Astrocyte (in vitro differentiated cells and primary cell): ENCODE results near the gene GREM2. TPM values are rescaled to one million over a fixed set of nuclear protein-coding genes. Genes with fewer than 3 reads are reported as not detected.

Source experiments
- DNase-seq: peaks from one replicate; pipeline ENCODE4 v3.0.0-alpha.2; 2010; ENCODE audit warnings: low read depth
- FAIRE-seq: peaks from 2 replicates; lab custom pipeline; 2011; peaks lifted over from hg19 to GRCh38; lab: Jason Lieb, UNC
- H2AFZ ChIP-seq: 2 replicates; pipeline ENCODE4 v1.6.0; 2012; ENCODE audit warnings: low read depth, low read length, inconsistent platforms
- H3K27ac ChIP-seq: 2 replicates; pipeline ENCODE4 v1.5.1; 2011; ENCODE audit warnings: low read depth, low read length, inconsistent platforms
- H3K27me3 ChIP-seq: 2 replicates; pipeline ENCODE4 v1.6.0; 2011; ENCODE audit warnings: low read length, inconsistent platforms; ENCODE audit not compliant: insufficient read depth
- H3K36me3 ChIP-seq: 2 replicates; pipeline ENCODE4 v1.5.1; 2011; ENCODE audit warnings: low read length, inconsistent platforms; ENCODE audit not compliant: insufficient read depth
- H3K4me1 ChIP-seq: 2 replicates; pipeline ENCODE4 v1.5.1; 2011; ENCODE audit warnings: low read length, inconsistent platforms; ENCODE audit not compliant: insufficient read depth
- H3K4me2 ChIP-seq: 2 replicates; pipeline ENCODE4 v1.6.0; 2012; ENCODE audit warnings: low read length, inconsistent platforms
- H3K4me3 ChIP-seq: 2 replicates; pipeline ENCODE4 v1.5.1; 2011; ENCODE audit warnings: low read depth, mild to moderate bottlenecking, low read length, inconsistent platforms; ENCODE audit not compliant: insufficient read depth
- H3K79me2 ChIP-seq: 2 replicates; pipeline ENCODE4 v1.6.0; 2012; ENCODE audit warnings: mild to moderate bottlenecking, low read length, inconsistent platforms; ENCODE audit not compliant: insufficient read depth
- H3K9ac ChIP-seq: 2 replicates; pipeline ENCODE4 v1.6.0; 2012; ENCODE audit warnings: mild to moderate bottlenecking, low read length, inconsistent platforms
- H3K9me3 ChIP-seq: 2 replicates; pipeline ENCODE4 v1.5.1; 2012; ENCODE audit warnings: low read depth, mild to moderate bottlenecking, low read length, inconsistent platforms; ENCODE audit not compliant: insufficient read depth
- H4K20me1 ChIP-seq: 2 replicates; pipeline ENCODE4 v1.6.0; 2012; ENCODE audit warnings: low read length, inconsistent platforms; ENCODE audit not compliant: insufficient read depth
- H3K27ac Mint-ChIP-seq: one replicate; pipeline ENCODE4 v1.8.0; 2021; ENCODE audit warnings: mild to moderate bottlenecking, mixed read lengths; ENCODE audit not compliant: unreplicated experiment
- H3K27me3 Mint-ChIP-seq: one replicate; pipeline ENCODE4 v1.8.0; 2021; ENCODE audit warnings: low read depth, mixed read lengths; ENCODE audit not compliant: unreplicated experiment
- H3K36me3 Mint-ChIP-seq: one replicate; pipeline ENCODE4 v1.8.0; 2021; ENCODE audit warnings: low read depth, mixed read lengths; ENCODE audit not compliant: unreplicated experiment
- H3K4me1 Mint-ChIP-seq: one replicate; pipeline ENCODE4 v1.8.0; 2021; ENCODE audit warnings: low read depth, mixed read lengths; ENCODE audit not compliant: unreplicated experiment
- H3K4me3 Mint-ChIP-seq: one replicate; pipeline ENCODE4 v1.8.0; 2021; ENCODE audit warnings: mild to moderate bottlenecking, moderate library complexity, mixed read lengths; ENCODE audit not compliant: unreplicated experiment
- H3K9me3 Mint-ChIP-seq: one replicate; pipeline ENCODE4 v1.8.0; 2021; ENCODE audit warnings: mild to moderate bottlenecking, mixed read lengths; ENCODE audit not compliant: unreplicated experiment
- EZH2 ChIP-seq: IDR thresholded peaks from 2 replicates; pipeline ENCODE4 v1.6.1; 2012; ENCODE audit warnings: mild to moderate bottlenecking, low read length, inconsistent platforms; ENCODE audit not compliant: insufficient read depth
- total RNA-seq: library from RNA; stranded (reverse); gene quantifications from 2 replicates; pipeline ENCODE4 v1.2.1, GENCODE V29; 2021
- TF ChIP-seq, protein P1 (sequence below): IDR thresholded peaks from 2 replicates; pipeline ENCODE4 v1.5.1; 2011; ENCODE audit warnings: low read depth, mild to moderate bottlenecking, inconsistent platforms, low read length, moderate library complexity; ENCODE audit not compliant: insufficient read depth

The GREM2 gene
- total RNA-seq, 1 donor from 2014 or later: 0.14 TPM

DNA sequence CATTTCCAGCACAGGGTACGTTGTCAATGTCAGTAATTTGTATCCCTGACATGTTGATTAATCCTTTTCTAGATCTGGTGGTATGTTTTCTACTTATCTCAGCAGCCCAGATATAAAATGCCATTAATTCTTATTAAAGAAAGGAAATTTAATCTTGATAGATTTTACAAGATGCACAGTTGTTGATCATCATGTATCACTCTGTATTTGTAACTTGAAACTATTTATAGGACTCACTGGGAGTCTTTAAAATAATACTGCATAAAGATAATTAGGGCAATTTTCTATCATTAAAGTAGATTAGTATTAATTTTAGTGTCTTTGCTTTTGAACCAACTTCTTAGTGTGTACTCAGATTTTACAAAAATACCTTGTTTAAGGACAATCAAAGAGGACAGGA is 84.9 kb downstream of the GREM2 start:
- H3K36me3 Mint-ChIP-seq: no peaks in the 10 kb centered on the region
- Histone ChIP-seq H3K27me3 (no peaks in the 10 kb centered on the region), H3K4me2 (no peak overlapping the region), H4K20me1 (no peaks in the 10 kb centered on the region), H3K4me1 (no peaks in the 10 kb centered on the region), H3K9ac (no peak overlapping the region), H3K27ac (no peak overlapping the region), H2AFZ (no peak overlapping the region), H3K36me3 (no peaks in the 10 kb centered on the region), H3K4me3 (no peak overlapping the region), H3K9me3 (no peaks in the 10 kb centered on the region), H3K79me2 (no peaks in the 10 kb centered on the region)
- FAIRE-seq: no peak
- TF ChIP-seq EZH2: no peak
- TF ChIP-seq, protein P1, sequence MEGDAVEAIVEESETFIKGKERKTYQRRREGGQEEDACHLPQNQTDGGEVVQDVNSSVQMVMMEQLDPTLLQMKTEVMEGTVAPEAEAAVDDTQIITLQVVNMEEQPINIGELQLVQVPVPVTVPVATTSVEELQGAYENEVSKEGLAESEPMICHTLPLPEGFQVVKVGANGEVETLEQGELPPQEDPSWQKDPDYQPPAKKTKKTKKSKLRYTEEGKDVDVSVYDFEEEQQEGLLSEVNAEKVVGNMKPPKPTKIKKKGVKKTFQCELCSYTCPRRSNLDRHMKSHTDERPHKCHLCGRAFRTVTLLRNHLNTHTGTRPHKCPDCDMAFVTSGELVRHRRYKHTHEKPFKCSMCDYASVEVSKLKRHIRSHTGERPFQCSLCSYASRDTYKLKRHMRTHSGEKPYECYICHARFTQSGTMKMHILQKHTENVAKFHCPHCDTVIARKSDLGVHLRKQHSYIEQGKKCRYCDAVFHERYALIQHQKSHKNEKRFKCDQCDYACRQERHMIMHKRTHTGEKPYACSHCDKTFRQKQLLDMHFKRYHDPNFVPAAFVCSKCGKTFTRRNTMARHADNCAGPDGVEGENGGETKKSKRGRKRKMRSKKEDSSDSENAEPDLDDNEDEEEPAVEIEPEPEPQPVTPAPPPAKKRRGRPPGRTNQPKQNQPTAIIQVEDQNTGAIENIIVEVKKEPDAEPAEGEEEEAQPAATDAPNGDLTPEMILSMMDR: no peak
- H3K27me3 Mint-ChIP-seq: no peaks in the 10 kb centered on the region
- no peaks in the 10 kb centered on the region for H3K9me3 Mint-ChIP-seq
- no peak for DNase-seq
- no peak overlapping the region for H3K27ac Mint-ChIP-seq
- H3K4me3 Mint-ChIP-seq: no peak overlapping the region
- no peaks in the 10 kb centered on the region for H3K4me1 Mint-ChIP-seq

DNA sequence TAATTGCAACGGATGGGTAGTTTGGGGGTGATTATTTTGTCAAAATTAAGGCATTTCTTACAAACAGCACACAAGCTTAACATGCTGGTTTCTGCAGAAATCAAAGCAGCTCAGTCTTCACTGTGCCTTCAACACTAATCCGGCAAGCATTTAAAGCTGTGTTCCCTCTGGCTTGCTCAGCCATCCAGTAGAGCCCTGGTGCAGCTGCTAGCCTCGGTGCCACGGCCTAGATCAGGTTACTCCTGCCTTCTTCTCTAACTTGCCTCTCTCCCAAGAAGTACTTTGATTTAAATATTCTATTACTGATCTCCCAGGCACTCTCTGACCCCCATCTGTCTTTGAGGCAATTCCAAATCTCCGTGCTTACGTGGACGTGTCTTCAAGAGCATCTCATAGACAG is 85.6 kb downstream of the GREM2 start:
- H3K27me3 ChIP-seq: no peaks in the 10 kb centered on the region
- H3K27ac Mint-ChIP-seq: no peak overlapping the region
- no peak overlapping the region for H3K4me2 ChIP-seq
- no peaks in the 10 kb centered on the region for H3K9me3 ChIP-seq
- H3K9ac ChIP-seq: no peak overlapping the region
- H3K27ac ChIP-seq: no peak overlapping the region
- no peaks in the 10 kb centered on the region for H3K4me1 Mint-ChIP-seq
- H4K20me1 ChIP-seq: no peaks in the 10 kb centered on the region
- no peak for TF ChIP-seq EZH2
- TF ChIP-seq, protein P1: no peak
- no peaks in the 10 kb centered on the region for H3K36me3 ChIP-seq
- H3K79me2 ChIP-seq: no peaks in the 10 kb centered on the region
- no peak overlapping the region for H2AFZ ChIP-seq
- no peaks in the 10 kb centered on the region for H3K36me3 Mint-ChIP-seq
- no peaks in the 10 kb centered on the region for H3K9me3 Mint-ChIP-seq
- no peak overlapping the region for H3K4me3 Mint-ChIP-seq
- FAIRE-seq: no peak
- DNase-seq: no peak
- no peak overlapping the region for H3K4me3 ChIP-seq
- H3K4me1 ChIP-seq: no peaks in the 10 kb centered on the region
- H3K27me3 Mint-ChIP-seq: no peaks in the 10 kb centered on the region

DNA sequence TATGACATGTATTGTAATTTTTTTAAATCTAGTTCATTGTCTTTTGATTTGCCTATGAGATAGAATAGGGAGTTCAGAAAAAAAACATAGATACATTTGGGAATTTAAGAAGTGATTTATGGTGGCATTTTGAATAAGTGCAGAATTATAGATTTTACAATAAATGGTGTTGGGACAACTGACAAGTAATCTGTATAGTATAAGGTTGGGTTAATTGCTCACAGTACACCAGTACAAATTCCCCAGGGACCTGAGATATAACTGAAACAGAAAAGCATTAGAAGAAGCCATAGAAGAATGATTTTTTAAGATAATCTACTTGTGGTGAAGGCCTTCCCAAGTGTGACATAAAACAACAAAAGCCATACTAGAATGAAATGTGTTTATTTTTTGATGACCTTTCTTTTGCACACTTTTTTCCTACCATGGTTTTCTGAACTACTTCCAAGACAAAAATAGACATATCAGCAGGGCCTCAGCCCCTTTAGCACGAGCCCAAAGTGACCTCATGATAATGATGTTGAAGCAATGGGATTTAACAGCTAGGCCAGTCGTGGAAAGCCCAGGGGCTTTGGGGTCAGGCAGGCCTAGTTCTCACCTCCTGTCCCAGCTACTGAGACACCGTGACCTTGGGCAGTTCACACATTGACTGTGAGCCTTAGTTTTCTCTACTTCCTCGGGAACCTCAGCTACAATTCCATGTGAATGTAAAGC is 87.4 kb downstream of the GREM2 start:
- Histone ChIP-seq H3K79me2 (no peaks in the 10 kb centered on the region), H3K27me3 (no peaks in the 10 kb centered on the region), H2AFZ (no peak overlapping the region), H4K20me1 (no peaks in the 10 kb centered on the region), H3K9ac (no peak overlapping the region), H3K36me3 (no peaks in the 10 kb centered on the region), H3K9me3 (no peaks in the 10 kb centered on the region), H3K4me1 (no peaks in the 10 kb centered on the region), H3K27ac (no peak overlapping the region), H3K4me2 (no peak overlapping the region), H3K4me3 (no peak overlapping the region)
- no peak for DNase-seq
- no peak for TF ChIP-seq EZH2
- TF ChIP-seq, protein P1: no peak
- Mint-ChIP-seq H3K36me3 (no peaks in the 10 kb centered on the region), H3K27ac (no peak overlapping the region), H3K27me3 (no peaks in the 10 kb centered on the region), H3K4me3 (no peak overlapping the region), H3K9me3 (no peaks in the 10 kb centered on the region), H3K4me1 (no peaks in the 10 kb centered on the region)
- no peak for FAIRE-seq
